IPS DF 4.7 (cell line): ENCODE data around the gene DCLK1.
A peak's percentile ranks its signal among the peaks of the same experiment; 100 is the strongest.

ENCODE experiments used
- DNase-seq: peaks from one replicate; pipeline ENCODE4 v3.0.0-alpha.2; 2013; ENCODE audit warnings: low spot score; ENCODE audit errors: extremely low read depth

DCLK1 gene

GRCh38 chr13:35763782-35764123, 367.4 kb downstream of the DCLK1 start:
- no peak for DNase-seq

- DNase-seq, result no peak
Measured at GRCh38 chr13:35763060-35763781, 368.0 kb downstream of the DCLK1 start.

- DNase-seq, result no peak
Measured at GRCh38 chr13:35761440-35762252, 369.5 kb downstream of the DCLK1 start.

GRCh38 chr13:35760735-35761281, 370.4 kb downstream of the DCLK1 start:
- DNase-seq, result no peak

GRCh38 chr13:35747594-35747993, 383.6 kb downstream of the DCLK1 start:
- no peak for DNase-seq

GRCh38 chr13:35744566-35745178, 386.5 kb downstream of the DCLK1 start:
- DNase-seq, result no peak

- no peak for DNase-seq
Measured at GRCh38 chr13:35744144-35744543, 387.0 kb downstream of the DCLK1 start.

GRCh38 chr13:35743165-35743564, 388.0 kb downstream of the DCLK1 start:
- DNase-seq, result no peak

- no peak for DNase-seq
Measured at GRCh38 chr13:35741657-35742056, 389.5 kb downstream of the DCLK1 start.

GRCh38 chr13:35736876-35737275, 394.3 kb downstream of the DCLK1 start:
- DNase-seq, result no peak

GRCh38 chr13:35733827-35734226, 397.4 kb downstream of the DCLK1 start:
- no peak for DNase-seq

- DNase-seq, result no peak
Measured at GRCh38 chr13:35732565-35732964, 398.6 kb downstream of the DCLK1 start.

GRCh38 chr13:35731471-35731870, 399.7 kb downstream of the DCLK1 start:
- DNase-seq, result no peak

- DNase-seq, result no peak
Measured at GRCh38 chr13:35729926-35730627, 401.1 kb downstream of the DCLK1 start.

- no peak for DNase-seq
Measured at GRCh38 chr13:35727881-35728280, 403.3 kb downstream of the DCLK1 start.

- DNase-seq, result no peak
Measured at GRCh38 chr13:35724446-35724845, 406.7 kb downstream of the DCLK1 start.

- DNase-seq, result no peak
Measured at GRCh38 chr13:35723821-35724220, 407.4 kb downstream of the DCLK1 start.

- no peak for DNase-seq
Measured at GRCh38 chr13:35723053-35723461, 408.1 kb downstream of the DCLK1 start.

GRCh38 chr13:35722458-35723052, 408.6 kb downstream of the DCLK1 start:
- no peak for DNase-seq

GRCh38 chr13:35720690-35721554, 410.3 kb downstream of the DCLK1 start:
- peak; percentile 33 for DNase-seq
